GM21619 (cell line): ENCODE measurements around the gene NSF.
"Not testable (repeated sequence)": the region's sequence is repeated elsewhere in the genome, so short reads cannot be mapped to it uniquely, and the experiment has no call there.

Experiments
- ATAC-seq: cut with Tn5 transposase; IDR thresholded peaks from one replicate; pipeline ENCODE4 v1.9.1; 2021; ENCODE audit not compliant: unreplicated experiment

Gene NSF

GRCh38 chr17:46773221-46773605 lies 182.7 kb downstream of the NSF start:
- no peak for ATAC-seq

- ATAC-seq = no peak
Observed at GRCh38 chr17:46773676-46774075, 183.2 kb downstream of the NSF start.

DNA sequence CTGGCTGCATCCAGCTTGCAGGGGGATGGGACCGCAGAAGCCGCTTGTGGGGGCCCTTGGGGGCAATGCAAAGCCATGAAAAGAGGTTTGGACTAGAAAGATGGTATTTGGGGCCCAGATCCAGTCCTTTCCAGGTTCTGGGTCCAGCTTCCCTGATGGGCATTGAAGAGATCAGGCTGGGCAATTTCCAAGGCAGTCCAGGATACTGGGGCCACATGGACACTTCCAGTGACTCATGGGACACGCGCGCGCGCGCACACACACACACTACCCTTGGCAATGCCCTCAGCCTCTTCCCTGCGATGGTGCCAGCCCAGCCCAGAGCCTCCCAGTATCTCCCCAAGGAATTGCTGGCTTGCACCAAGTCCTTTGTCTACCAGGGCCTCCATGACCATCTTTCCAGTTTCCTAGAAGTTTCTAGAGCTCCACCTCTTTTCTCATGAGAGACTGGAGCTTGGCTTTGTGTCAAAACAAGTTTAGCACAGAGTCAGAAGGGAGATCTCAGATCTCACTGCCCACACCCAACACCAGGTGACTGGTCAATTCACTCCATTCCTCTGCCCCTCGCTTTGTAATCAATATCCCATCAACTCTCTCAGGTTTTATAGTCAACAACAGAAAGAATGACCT lies 183.8 kb downstream of the NSF start:
- ATAC-seq = no peak

- no peak for ATAC-seq
Observed at GRCh38 chr17:46776298-46777005, 186.0 kb downstream of the NSF start.

- ATAC-seq = no peak
Observed at GRCh38 chr17:46777943-46778915, 187.8 kb downstream of the NSF start.

GRCh38 chr17:46780003-46780373 lies 189.5 kb downstream of the NSF start:
- ATAC-seq = no peak

GRCh38 chr17:46782250-46782953 lies 191.9 kb downstream of the NSF start:
- ATAC-seq = no peak

DNA sequence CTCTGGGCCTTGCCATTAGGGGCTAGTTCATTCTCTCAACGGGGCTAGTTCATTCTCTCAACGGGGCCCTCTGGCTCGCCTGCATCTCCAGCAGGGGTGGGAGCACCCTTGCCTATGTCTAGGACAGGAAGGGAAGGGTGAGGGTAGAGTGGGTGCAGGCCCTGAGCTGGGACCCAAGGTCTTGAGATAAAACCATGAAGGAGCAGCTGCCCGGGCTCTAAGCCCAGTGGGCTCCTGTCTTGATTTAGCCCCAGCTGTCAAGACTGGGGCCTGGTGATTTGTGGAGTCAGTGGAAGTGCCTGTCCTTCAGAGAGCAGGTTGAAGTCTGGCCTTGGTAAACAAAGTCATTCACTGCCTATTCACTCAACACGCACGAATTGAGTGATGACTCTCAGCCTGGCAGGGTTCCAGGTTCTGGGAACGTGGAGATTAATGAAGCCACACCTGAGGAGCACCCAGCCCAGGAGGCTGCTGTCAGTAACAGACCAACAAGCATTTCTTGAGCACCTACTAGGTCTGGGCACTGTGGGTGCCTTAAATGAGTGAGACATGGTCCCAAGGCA lies 192.6 kb downstream of the NSF start:
- no peak for ATAC-seq

DNA sequence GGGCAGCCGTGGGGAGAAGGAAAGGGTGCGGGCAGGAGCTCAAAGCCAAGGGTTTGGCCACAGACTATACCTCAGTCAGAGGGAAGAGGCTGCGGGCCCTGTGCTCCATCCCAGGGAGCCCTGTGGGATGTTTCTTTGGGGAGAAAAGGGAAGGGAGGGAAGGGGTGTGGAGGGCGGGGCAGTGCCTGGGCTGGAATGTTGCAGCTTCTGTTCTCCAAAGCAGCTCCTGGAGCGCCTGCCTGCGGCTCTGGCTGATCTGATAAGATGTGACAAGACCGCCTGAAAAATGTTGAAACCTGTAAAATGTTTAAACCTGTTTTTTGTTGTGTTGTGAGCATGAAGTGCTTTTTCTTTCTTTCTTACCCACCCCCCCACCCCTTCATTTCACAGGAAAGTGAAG lies 195.2 kb downstream of the NSF start:
- ATAC-seq = no peak

GRCh38 chr17:46787478-46787877 lies 197.0 kb downstream of the NSF start:
- no peak for ATAC-seq

DNA sequence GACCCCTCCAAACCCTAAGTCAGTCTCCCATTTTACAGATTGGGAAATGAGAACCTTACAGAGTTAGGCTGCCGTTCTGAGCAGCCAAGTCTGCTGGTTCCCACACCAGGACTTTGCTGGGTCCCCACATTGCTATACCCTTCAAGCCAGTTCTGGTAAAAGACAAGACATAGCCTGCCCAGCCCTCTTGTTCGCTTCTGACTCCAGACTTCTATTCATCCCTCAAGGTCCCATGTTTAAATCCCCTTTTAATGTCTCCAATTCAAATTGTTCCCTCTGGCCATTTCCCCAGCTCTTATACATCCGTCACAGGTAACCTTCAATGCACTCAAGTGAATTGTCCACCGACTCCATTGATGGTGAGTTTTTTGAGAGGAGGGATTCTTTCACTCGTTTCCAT lies 197.8 kb downstream of the NSF start:
- no peak for ATAC-seq

DNA sequence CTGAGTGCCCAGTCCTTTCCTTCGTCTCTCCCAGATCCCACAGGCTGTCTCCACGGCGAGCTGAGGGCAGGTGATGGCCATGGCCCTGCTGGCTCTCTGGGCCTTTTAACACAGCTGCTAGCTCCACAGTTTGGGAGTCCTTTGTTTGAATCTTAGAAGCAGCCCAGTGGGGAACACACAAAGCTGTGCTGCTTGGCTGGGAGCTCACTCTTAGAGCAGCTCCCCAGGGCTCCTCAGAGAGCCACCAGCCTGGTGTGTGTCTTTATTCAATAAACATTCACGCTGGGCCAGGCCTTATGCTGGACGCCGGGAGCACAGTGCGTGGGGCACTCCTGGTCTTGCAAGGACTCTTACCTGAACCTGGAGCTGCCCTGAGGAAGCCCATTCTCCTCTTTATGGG lies 198.3 kb downstream of the NSF start:
- no peak for ATAC-seq

DNA sequence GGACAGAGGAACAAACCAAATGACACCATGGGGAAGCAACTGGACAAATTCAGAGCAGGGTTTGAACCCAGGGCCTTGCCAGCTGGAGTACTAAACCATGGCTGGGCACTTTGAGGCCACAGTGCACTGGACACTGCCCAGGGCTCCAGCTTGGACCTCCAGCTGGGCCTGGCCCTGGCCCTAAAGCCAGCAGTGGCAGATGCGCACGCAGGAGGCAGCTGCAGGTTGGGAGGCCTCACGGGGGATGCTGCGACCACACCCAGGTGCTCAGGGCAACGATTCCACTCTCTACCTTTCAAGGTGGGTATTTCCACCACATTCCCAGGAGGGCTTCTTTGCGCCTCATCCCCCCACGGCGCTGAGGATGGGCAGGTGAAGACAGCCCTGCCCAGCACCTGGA lies 199.1 kb downstream of the NSF start:
- no peak for ATAC-seq

- no peak for ATAC-seq
Observed at GRCh38 chr17:46790216-46790615, 199.7 kb downstream of the NSF start.

- ATAC-seq = no peak
Observed at GRCh38 chr17:46791531-46791930, 201.1 kb downstream of the NSF start.

- ATAC-seq = no peak
Observed at GRCh38 chr17:46792071-46792470, 201.6 kb downstream of the NSF start.

DNA sequence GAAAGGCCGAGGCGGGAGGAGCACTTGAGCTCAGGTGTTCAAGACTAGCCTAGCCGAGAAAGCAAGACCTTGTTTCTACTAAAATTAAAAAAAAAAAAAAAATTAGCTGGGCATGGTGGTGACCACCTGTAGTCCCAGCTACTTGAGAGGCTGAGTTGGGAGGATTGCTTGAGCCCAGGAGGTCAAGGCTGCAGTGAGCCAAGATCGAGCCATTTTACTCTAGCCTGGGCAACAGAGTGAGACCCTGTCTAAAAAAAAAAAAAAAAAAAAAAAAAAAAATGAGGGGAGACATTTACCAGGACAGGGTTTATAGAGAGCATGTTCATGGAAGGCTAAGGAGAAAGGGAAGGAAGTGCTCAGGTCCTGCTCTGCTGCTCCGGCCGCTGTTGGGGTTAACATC lies 202.6 kb downstream of the NSF start:
- not testable (repeated sequence) for ATAC-seq

- no peak for ATAC-seq
Observed at GRCh38 chr17:46793541-46793940, 203.1 kb downstream of the NSF start.

DNA sequence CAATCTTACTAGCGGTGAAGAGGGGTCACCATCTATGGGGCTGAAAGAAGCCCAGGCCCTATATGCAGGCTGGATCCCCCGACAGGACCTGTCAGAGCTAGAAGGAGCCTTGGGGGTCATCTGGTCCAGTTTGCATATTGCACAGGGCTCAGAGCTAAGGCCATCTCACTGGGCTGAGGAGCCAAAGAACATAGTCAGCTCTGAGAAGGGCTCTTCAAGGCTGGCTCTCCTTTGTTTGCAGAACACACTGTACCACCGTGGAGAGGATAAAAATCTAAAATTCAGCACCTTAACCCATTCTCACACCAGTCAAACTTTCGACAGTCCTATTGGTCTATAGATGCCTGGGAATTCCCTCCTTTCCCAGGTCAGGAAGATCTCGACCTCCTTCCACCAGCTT lies 203.8 kb downstream of the NSF start:
- no peak for ATAC-seq

- ATAC-seq = no peak
Observed at GRCh38 chr17:46795379-46795952, 205.0 kb downstream of the NSF start.

GRCh38 chr17:46796084-46796483 lies 205.6 kb downstream of the NSF start:
- no peak for ATAC-seq
